Measurements from ENCODE around the gene CCDC146. TPM values are rescaled to one million over a fixed set of nuclear protein-coding genes. Genes with fewer than 3 reads are reported as not detected.

CCDC146 gene
- total RNA-seq, 1 donor from 2014 or later, result 3.0 TPM

DNA sequence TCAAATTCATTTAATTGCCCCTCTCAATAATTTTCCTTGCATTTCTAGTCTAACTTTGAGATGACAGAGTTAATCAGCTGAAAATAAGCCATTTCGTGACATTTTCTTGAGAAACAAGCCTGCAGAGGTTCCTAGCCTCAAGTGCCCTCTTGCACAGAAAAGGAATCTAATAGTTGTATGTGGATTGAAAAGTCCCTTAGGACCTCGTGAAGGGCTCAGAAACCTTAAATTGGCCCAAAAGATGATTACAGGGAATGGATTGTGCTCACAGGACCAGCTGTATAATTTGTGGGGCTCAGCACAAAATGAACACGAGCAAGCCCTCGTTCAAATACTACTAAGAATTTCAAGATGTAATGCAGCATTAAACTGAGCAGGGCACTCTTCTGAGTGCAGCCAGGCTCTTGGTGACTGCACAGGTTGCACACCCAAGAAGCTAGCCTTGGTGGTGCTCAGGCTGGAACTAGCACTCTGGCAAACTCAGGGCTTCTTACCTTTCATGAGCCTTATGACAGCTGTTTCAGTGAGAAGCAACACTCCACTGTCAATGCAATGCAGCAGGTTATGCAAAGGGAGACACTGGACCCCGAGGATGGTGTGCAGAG is 191.6 kb downstream of the CCDC146 start:
- Mint-ChIP-seq H3K4me1 (ENCODE audit: low read depth) (peaks cover 8% of the 10 kb centered on the region), H3K4me3 (ENCODE audit: unreplicated experiment) (no peak overlapping the region), H3K36me3 (ENCODE audit: low read depth) (peaks cover 2% of the 10 kb centered on the region), H3K27me3 (ENCODE audit: low read depth) (no peaks in the 10 kb centered on the region), H3K9me3 (ENCODE audit: low read depth) (no peaks in the 10 kb centered on the region), H3K27ac (ENCODE audit: unreplicated experiment) (no peak overlapping the region)
- no peak for DNase-seq (ENCODE audit: low spot score)
- TF ChIP-seq, protein P1, sequence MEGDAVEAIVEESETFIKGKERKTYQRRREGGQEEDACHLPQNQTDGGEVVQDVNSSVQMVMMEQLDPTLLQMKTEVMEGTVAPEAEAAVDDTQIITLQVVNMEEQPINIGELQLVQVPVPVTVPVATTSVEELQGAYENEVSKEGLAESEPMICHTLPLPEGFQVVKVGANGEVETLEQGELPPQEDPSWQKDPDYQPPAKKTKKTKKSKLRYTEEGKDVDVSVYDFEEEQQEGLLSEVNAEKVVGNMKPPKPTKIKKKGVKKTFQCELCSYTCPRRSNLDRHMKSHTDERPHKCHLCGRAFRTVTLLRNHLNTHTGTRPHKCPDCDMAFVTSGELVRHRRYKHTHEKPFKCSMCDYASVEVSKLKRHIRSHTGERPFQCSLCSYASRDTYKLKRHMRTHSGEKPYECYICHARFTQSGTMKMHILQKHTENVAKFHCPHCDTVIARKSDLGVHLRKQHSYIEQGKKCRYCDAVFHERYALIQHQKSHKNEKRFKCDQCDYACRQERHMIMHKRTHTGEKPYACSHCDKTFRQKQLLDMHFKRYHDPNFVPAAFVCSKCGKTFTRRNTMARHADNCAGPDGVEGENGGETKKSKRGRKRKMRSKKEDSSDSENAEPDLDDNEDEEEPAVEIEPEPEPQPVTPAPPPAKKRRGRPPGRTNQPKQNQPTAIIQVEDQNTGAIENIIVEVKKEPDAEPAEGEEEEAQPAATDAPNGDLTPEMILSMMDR (IDR thresholded peaks at IDR 0.05), result no peak

DNA sequence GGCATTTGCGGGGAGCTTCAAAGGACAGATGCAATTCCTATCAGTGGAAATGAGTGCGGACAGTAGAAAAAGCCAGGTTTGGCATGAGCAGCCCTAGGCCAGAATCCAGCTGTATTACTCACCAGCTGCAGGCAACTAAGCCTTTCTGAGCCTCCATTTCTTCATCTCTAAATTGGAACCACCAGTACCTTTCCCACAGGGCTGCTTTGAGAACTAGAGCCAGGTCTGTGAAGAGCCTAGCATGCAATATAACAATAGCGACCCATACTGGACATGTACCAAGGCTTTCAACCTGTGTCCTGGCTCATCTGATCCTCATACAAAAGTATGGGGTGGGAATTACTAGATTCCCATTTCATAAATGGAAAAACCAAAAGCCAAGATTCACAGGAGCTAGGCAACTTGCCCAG is 192.8 kb downstream of the CCDC146 start:
- peaks cover 5% of the 10 kb centered on the region for H3K9me3 Mint-ChIP-seq (ENCODE audit: low read depth)
- DNase-seq (ENCODE audit: low spot score), result no peak
- H3K4me3 Mint-ChIP-seq (ENCODE audit: unreplicated experiment), result no peak overlapping the region
- no peaks in the 10 kb centered on the region for H3K27me3 Mint-ChIP-seq (ENCODE audit: low read depth)
- TF ChIP-seq, protein P1 (IDR thresholded peaks at IDR 0.05), result no peak
- H3K36me3 Mint-ChIP-seq (ENCODE audit: low read depth), result peaks cover 2% of the 10 kb centered on the region
- no peak overlapping the region for H3K27ac Mint-ChIP-seq (ENCODE audit: unreplicated experiment)
- peaks cover 8% of the 10 kb centered on the region for H3K4me1 Mint-ChIP-seq (ENCODE audit: low read depth)

DNA sequence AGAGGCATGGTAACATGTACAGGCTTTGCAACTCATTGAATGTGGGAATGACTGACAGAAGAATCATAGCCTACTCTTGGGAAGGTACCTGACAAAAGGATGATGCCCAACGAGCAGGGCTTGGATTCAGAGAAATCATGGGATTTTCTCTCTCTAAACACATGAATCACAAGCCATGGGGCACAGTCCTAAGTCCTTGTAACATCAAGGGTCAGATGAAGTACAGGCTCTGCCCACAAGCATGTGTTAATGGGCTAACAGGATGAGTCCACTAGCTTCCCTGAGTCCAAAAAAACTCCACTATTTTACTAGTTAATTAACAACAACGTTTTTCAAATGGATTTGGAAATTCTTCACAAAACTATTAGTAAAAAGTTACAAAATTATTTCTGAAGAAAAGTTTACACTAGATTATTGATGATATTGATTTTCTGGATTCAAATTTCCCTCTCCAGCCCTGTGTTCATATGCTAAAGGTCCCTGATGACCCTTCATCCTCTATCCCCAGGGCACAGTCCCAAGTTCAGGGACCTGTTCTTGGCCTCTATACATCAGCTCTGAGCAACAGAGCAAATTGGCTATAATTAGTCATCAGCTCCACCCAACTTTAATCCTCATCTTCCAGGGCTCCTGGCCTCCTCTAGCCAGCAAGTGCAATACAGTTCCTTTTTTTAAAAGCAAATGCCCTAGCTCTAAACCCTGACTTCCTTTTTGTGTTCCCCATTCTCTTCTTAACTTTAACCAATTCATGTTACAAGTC is 194.0 kb downstream of the CCDC146 start:
- H3K27me3 Mint-ChIP-seq (ENCODE audit: low read depth), result no peaks in the 10 kb centered on the region
- H3K36me3 Mint-ChIP-seq (ENCODE audit: low read depth), result peaks cover 2% of the 10 kb centered on the region
- TF ChIP-seq, protein P1 (IDR thresholded peaks at IDR 0.05), result no peak
- H3K4me1 Mint-ChIP-seq (ENCODE audit: low read depth), result peaks cover 8% of the 10 kb centered on the region
- H3K27ac Mint-ChIP-seq (ENCODE audit: unreplicated experiment), result no peak overlapping the region
- no peak for DNase-seq (ENCODE audit: low spot score)
- no peak overlapping the region for H3K4me3 Mint-ChIP-seq (ENCODE audit: unreplicated experiment)
- peaks cover 5% of the 10 kb centered on the region for H3K9me3 Mint-ChIP-seq (ENCODE audit: low read depth)

- Mint-ChIP-seq H3K36me3 (ENCODE audit: low read depth) (peaks cover 4% of the 10 kb centered on the region), H3K4me3 (ENCODE audit: unreplicated experiment) (no peak overlapping the region), H3K4me1 (ENCODE audit: low read depth) (peaks cover under 1% of the 10 kb centered on the region), H3K27me3 (ENCODE audit: low read depth) (no peaks in the 10 kb centered on the region), H3K27ac (ENCODE audit: unreplicated experiment) (no peak overlapping the region), H3K9me3 (ENCODE audit: low read depth) (peaks cover 5% of the 10 kb centered on the region)
- TF ChIP-seq, protein P1 (IDR thresholded peaks at IDR 0.05), result no peak
- DNase-seq (ENCODE audit: low spot score), result no peak
Observed at GRCh38 chr7:77318019-77318418, 195.6 kb downstream of the CCDC146 start.

GRCh38 chr7:77320137-77320536 is 197.7 kb downstream of the CCDC146 start:
- Mint-ChIP-seq H3K36me3 (ENCODE audit: low read depth) (peaks cover 4% of the 10 kb centered on the region), H3K27me3 (ENCODE audit: low read depth) (no peaks in the 10 kb centered on the region), H3K4me1 (ENCODE audit: low read depth) (no peaks in the 10 kb centered on the region), H3K9me3 (ENCODE audit: low read depth) (peaks cover 5% of the 10 kb centered on the region), H3K4me3 (ENCODE audit: unreplicated experiment) (no peak overlapping the region), H3K27ac (ENCODE audit: unreplicated experiment) (no peak overlapping the region)
- TF ChIP-seq, protein P1 (IDR thresholded peaks at IDR 0.05), result no peak
- no peak for DNase-seq (ENCODE audit: low spot score)

Measured in chondrocyte (in vitro differentiated cells).